Measurements from ENCODE around the gene PREPL.

The PREPL gene

GRCh38 chr2:44377486-44377885 lies 16.2 kb upstream of the PREPL start:
- H3K4me3 ChIP-seq (ENCODE audit: low read length): no peak overlapping the region
- TF ChIP-seq CTCF (IDR thresholded peaks at IDR 0.05; ENCODE audit: insufficient read depth, low read depth, low read length, missing control alignments): no peak
- no peak for DNase-seq (ENCODE audit: low read depth)

GRCh38 chr2:44372246-44372645 lies 11.0 kb upstream of the PREPL start:
- DNase-seq (ENCODE audit: low read depth): no peak
- no peak for TF ChIP-seq CTCF (IDR thresholded peaks at IDR 0.05; ENCODE audit: insufficient read depth, low read depth, low read length, missing control alignments)
- H3K4me3 ChIP-seq (ENCODE audit: low read length): no peak overlapping the region

- no peak for DNase-seq (ENCODE audit: low read depth)
- no peak for TF ChIP-seq CTCF (IDR thresholded peaks at IDR 0.05; ENCODE audit: insufficient read depth, low read depth, low read length, missing control alignments)
- H3K4me3 ChIP-seq (ENCODE audit: low read length): no peak overlapping the region
Observed at GRCh38 chr2:44371445-44371844, 10.2 kb upstream of the PREPL start.

- no peak for DNase-seq (ENCODE audit: low read depth)
- H3K4me3 ChIP-seq (ENCODE audit: low read length): no peak overlapping the region
- TF ChIP-seq CTCF (IDR thresholded peaks at IDR 0.05; ENCODE audit: insufficient read depth, low read depth, low read length, missing control alignments): no peak
Observed at GRCh38 chr2:44369392-44369791, 8.1 kb upstream of the PREPL start.

GRCh38 chr2:44367591-44367990 lies 6.3 kb upstream of the PREPL start:
- no peak for TF ChIP-seq CTCF (IDR thresholded peaks at IDR 0.05; ENCODE audit: insufficient read depth, low read depth, low read length, missing control alignments)

GRCh38 chr2:44364604-44365003 lies 3.3 kb upstream of the PREPL start:
- no peak overlapping the region for H3K4me3 ChIP-seq (ENCODE audit: low read length)
- no peak for DNase-seq (ENCODE audit: low read depth)
- TF ChIP-seq CTCF (IDR thresholded peaks at IDR 0.05; ENCODE audit: insufficient read depth, low read depth, low read length, missing control alignments): no peak

More at GRCh38 chr2:44367591-44367990, 6.3 kb upstream of the PREPL start:
- DNase-seq (ENCODE audit: low read depth): no peak
- H3K4me3 ChIP-seq (ENCODE audit: low read length): no peak overlapping the region

GRCh38 chr2:44362207-44363015 lies 1.1 kb upstream of the PREPL start:
- DNase-seq (ENCODE audit: low read depth): peak; percentile 58
- TF ChIP-seq CTCF (IDR thresholded peaks at IDR 0.05; ENCODE audit: insufficient read depth, low read depth, low read length, missing control alignments): no peak

More at GRCh38 chr2:44362207-44363015, 1.1 kb upstream of the PREPL start:
- H3K4me3 ChIP-seq (ENCODE audit: low read length): peak overlapping the region; percentile 83
